GM10847 (cell line): ENCODE results near the gene RAB36.

Experiments used
- POLR2A ChIP-seq: IDR thresholded peaks from 2 replicates; pipeline ENCODE4 v1.6.1; 2011; ENCODE audit not compliant: insufficient read length; ENCODE audit errors: extremely low read depth

RAB36 gene

DNA sequence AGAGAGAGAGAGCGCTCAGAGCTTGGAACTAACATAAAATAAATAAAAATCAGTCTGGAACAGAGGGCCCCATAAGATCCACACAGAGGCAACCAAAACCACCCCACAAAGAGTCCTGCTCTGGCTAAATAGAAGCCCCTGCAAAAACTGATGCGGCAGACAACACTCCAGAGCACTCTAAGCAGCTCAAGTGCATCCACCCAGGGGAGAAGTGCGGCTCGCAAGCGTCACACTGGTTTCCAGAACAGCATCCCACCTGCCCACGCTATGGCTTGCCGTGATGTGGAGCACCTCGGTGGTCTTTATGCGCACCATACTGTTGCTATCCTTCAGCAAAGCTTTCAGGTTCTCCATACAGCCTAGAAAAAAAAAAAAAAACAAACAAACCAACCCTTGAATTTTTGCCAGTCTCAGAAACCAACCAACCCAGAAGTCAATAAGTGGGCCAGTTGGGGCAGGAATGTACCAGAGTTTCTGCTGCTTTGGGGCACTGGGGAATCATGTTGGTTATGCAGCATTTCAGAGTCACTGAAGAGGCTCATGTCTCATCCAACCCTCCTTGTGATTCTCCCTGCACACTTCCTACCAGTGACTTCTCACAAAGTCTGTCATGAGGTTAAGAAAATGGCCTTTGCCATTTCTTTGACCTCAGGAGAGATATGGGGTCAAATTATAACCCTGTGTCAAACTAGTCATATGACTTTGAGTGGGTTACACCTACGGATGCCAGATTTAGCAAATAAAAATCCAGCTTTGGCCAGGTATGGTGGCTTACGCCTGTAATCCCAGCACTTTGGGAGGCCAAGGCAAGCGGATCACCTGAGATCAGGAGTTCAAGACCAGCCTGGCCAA lies 6.5 kb upstream of the RAB36 start:
- no peak for TF ChIP-seq POLR2A

DNA sequence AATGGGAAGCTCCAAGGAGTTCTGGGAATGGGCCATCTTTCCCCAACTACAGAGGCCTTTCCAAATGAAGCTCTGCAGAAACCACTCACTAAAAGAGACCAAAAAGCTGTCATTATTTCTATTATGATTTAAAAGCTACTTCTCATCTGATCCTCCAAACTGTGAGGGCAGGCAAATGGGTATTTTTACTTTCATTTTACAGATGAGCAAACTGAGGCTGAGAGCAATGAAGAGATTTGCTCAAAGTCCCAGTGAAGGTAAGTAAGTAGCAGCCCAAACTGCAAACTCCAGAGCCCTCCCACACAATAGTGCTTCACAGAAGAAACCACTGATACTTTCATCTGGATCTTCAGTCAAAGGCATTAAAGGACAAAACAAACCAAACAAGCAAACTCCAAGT lies 4.9 kb upstream of the RAB36 start:
- no peak for TF ChIP-seq POLR2A

DNA sequence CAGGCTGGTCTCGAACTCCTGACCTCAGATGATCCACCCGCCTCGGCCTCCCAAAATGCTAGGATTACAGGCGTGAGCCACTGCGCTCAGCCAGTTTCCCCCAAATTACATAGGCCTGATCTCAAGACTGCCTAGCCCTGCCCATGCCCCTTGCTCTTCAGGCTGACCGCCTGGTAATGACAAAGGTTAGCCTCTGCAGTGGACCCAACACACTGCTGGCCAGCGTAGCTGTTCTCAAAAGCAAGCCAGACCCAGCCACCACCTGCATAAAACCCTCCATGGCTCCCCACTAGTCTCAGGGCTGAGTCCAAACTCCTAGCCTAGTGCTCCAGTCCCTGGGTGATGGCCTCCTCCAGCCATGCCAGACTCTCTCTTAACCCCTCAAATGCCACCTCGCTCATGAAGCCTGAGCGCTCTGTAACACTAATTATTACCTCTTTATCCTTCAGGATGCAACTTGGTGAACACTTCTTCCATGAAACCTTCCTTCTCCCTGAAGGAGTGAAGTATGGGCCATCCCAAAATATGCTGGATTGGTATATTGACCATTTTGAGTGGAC lies 2.7 kb upstream of the RAB36 start:
- TF ChIP-seq POLR2A = no peak

DNA sequence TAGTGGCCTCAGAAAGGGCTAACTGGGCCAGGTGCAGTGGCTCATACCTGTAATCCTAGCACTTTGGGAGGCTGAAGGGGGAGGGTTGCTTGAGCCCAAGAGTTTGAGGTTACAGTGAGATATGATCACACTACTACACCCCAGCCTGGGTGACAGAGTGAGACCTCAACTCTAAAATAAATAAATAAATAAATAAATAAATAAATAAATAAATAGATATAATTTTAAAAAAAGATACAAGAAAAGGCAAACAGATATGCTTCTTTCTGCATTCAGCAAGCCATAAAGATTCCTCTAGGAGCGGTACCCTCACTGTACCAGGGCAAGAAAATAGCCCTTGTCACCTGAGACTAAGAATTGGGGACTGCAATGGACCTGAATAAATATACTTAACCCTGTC lies 2.2 kb upstream of the RAB36 start:
- no peak for TF ChIP-seq POLR2A

DNA sequence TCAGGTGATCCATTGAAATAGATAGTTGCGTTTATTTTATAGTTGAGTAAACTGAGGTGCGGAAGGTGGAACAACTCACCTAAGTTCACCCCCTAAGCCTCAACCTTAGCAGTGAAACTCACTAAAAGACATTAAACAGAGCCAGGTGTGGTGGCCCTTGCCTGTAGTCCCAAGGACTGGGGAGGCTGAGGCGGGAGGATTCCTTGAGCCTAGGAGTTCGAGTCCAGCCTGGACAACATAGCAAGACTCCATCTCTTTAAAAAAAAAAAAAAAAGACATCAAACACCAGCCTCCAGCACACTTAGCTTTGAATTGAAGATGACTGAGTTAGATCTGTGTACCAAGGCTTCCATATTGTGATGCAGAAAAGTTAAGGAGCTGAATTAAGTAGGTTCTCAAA lies 845 bp upstream of the RAB36 start:
- TF ChIP-seq POLR2A = no peak

DNA sequence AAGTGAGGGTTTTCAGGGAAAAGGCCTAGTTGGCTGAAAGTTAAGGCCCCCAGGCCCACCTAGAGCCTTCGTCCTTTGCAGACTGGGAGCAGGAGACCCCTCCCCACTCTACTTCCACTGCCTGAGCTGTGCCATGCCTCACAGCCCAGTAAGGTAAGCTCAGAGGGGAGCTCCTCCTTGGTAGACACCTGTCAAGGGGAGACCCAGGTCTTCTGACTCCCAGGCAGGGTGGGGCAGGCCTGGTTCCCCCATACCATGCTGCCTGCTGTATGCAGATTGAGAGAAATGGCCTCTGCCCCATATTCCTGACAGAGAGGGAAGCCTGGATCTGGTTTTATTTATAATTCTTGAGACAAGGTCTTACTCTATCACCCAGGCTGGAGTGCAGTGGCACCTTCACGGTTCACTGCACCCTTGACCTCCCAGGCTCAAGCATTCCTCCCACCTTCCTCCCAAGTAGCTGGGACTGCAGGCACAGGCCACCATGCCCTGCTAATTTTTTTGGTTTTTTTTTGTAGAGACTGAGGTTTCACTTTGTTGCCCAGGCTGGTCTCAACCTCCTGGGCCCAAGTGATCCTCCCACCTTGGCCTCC lies 697 bp downstream of the RAB36 start:
- TF ChIP-seq POLR2A = no peak

DNA sequence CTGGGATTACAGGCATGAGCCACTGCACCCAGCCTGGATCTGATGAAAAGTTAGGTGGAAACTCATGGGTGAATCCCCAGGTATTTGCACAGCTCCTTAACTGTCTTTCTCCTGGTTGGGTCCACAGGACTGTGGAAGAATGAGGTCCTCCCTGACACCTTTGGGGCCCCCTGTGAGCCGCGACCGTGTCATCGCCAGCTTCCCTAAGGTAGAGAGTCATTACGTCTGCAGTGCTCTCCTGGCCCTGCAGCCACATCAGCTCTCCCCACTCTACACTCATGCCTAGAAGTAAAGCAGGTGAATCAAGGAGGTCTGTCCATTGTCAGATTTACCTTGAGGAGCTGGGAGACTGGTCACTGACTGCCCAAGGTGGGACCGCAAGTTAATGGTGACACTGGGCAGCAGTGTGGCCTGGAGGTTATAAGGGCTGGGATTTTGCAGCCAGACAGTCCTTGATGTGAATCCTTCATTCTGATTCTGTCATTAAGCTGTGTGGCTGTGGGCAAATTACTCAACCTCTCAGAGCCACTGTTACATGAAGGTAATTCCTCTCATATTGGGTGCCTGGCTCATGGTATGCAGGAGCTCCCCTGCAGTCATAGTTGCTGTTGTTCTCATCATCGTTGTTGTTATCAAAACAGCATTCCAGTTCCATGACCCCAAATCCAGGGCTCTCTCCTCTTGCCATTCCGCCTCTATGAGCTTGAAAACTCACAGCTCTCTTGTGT lies 1.4 kb downstream of the RAB36 start:
- TF ChIP-seq POLR2A = no peak

DNA sequence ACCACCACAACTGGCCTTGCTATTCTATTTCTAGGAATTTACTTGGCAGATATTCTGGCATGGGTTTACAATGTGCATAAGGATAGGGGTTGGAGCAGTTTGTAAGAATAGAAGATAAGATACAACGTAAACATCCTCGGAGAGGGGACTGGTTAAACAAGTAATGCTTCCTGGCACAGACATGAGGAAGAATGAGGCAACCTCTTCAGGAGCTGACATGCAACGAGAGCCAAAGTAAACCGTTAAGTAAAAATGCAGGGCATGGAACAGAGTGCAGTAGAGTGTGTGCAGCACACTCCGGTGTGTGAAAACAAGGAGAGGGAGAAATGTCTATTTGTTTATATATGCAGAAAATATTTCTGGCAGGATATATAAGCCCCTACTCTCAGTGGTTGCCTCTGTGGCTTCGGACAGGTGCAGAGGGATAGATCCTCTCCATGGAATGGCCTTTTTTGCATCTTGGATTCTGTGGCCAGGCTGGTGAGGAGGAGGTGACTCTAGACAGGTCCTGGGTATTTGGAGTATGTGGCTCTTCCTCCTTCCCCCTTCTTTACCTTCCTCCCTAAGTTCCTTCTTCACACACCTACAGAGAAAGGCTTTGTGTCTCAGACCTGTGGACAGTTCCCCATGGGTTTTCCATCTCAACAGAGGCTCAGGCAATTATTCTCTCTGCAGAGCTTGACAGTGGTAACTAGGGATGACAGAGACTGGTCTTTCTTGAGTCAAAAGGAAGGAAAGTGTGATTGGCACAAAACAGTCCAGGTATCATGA lies 2.5 kb downstream of the RAB36 start:
- no peak for TF ChIP-seq POLR2A

DNA sequence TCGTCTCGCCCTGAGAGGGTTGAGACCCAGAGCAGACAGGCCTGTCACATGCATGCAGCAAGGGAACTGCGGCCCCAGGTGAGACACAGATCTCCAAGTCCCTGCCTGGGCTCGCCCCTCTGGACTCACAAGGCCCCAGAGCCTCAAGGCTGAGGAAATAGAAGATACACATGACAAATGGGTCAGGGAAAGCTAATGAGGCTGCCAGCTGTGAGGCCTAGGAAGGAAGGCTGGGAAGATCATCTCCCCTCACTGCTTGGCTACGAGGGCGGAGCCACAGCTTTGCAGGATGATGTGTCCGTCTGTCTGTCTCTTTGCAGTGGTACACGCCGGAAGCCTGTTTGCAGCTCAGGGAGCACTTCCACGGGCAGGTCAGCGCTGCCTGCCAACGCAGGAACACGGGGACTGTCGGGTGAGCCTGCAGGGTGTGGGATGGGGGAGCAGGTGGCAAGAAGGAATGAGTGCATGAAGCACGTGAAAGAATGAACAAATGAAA lies 4.5 kb downstream of the RAB36 start:
- TF ChIP-seq POLR2A = no peak

DNA sequence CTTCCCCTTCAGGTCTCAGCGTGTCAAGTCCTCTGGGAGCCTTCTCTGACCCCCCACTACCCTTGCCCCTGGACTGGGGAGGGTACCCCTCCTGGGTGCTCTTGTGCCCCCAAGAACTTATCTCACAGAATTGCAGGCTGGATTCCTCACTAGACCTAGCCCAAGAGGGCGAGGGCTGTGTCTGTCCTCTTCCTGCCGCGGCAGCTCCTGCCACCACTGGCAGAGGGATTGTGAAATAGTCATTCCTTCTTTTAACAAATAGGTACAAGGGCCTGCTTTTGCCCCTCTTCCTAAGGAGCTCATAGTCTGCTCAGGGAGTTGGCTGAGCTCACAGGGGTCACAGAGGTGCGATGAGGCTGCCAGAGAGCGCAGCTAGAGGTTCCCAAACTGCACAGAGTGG lies 5.5 kb downstream of the RAB36 start:
- TF ChIP-seq POLR2A = no peak

DNA sequence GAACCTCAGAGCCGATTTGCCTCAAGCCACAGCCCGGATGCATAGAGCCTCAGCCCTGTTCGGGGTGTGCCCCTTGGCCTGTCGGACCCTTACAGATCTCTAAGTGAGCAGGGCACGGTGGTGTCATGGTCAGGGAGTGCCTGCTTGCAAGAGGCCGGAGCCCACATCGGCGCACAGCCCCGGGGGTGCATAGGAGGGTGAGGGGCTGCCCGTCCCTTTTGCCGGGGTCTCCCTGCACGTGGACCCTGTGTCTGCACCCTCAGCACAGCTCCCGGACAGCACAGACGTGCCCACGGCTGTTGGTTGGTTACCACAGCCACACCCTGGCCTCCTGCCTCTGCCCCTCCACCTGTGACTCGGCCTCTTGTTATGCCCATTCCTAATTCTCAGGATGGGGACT lies 6.5 kb downstream of the RAB36 start:
- TF ChIP-seq POLR2A = no peak

DNA sequence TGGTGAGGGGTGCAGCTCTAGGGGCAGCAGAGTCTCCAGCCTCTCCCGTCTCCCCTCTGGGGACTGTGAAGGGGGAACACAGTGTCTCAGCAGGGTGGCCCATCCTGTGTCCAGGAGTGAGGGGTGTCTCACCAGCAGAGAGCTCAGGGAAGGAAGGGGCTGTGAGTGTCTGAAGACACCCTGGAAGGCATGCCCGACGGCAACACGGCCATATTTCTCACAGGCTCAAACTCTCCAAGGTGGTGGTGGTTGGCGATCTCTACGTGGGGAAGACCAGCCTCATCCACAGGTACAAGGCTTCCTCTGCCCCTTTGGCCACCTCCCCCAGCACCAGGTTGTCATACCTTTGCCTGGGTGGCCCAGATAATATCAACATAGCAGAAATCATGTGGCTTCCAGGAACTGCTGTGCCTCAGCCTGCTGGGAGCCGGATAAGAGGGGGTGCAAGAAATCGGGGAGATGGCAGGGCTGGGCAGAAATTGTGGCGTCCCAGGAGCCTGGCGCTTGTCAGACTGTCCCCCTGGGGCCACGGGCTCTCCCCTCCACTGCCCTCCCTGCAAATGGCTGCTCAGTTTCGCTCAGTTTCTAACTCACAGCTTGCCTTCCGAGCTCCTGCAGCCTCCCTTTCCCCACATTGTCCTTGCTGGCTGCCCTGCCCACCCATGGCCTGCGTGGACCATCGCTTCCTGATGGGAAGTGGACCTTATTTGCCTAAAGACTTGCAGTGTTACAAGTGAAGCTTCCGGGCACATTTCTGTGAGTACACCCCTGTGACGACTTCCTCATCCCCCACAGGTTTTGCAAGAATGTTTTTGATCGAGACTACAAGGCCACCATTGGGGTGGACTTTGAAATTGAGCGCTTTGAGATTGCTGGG lies 7.2 kb downstream of the RAB36 start:
- no peak for TF ChIP-seq POLR2A

DNA sequence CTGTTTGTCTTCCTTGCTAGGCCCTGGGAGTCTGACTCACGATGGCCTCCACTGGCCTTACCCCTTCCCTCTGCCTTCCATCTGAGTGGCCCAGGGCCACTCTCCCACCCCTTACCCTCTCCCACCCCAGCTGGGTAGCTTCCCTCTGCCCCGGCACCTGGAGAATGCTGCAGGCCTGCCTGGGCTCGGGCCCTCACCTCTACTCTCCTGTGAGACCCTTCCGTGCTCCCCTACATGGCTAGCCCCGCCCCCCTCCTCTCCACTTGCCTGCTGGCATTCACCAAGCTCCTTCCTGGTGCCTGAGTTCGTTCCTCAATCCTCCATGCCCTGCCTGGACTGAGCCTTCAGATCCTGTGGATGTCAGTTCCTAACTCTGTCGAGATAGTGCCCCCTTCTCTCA lies 8.7 kb downstream of the RAB36 start:
- no peak for TF ChIP-seq POLR2A

DNA sequence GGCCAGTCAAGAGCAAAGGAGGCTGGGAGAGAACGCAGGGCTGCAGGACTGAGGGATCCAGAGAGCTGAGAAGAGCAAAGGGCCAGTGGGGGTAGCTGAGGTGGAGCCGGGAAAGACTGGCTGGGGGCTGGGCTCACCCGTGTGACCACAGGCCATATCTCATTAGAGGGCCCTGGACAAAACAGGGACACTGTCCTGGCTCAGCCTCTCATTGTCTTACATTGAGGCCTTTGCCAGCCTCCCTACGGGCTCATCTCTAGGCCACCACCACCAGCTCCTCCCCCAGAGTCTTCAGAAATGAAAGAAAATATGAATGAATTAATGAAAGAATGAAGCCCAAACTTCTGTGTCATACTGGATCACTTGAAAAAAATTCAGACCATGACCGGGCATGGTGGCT lies 9.2 kb downstream of the RAB36 start:
- no peak for TF ChIP-seq POLR2A
